Effector memory CD8-positive, alpha-beta T cell (primary cell): Measurements from ENCODE around the gene DALRD3.

Experiments used
- ATAC-seq: fragments of 150-1000 bp; cut with Tn5 transposase; replicated peaks from 2 replicates; pipeline ENCODE4 v1.10.0; 2021; ENCODE audit warnings: mild to moderate bottlenecking, moderate library complexity
- DNase-seq, 3 experiments: peaks; one replicate each; pipeline ENCODE4 v3.0.0; 2021
- H3K27ac Mint-ChIP-seq, 2 donors: one replicate each; pipeline ENCODE4 v1.8.0; 2022; ENCODE audit warnings: mild to moderate bottlenecking in 2 of 2, mixed read lengths in 2 of 2, moderate library complexity in 2 of 2
- H3K27me3 Mint-ChIP-seq, 2 donors: one replicate each; pipeline ENCODE4 v1.8.0; 2022; ENCODE audit warnings: mixed read lengths in 2 of 2
- H3K36me3 Mint-ChIP-seq: one replicate; pipeline ENCODE4 v1.8.0; 2022; ENCODE audit warnings: mild to moderate bottlenecking, moderate library complexity, mixed read lengths; ENCODE audit not compliant: insufficient read depth
- H3K4me1 Mint-ChIP-seq, 2 donors: one replicate each; pipeline ENCODE4 v1.8.0; 2022; ENCODE audit warnings: low read depth in 2 of 2, mixed read lengths in 2 of 2
- H3K4me3 Mint-ChIP-seq, 2 donors: one replicate each; pipeline ENCODE4 v1.8.0; 2022; ENCODE audit warnings: mild to moderate bottlenecking in 2 of 2, mixed read lengths in 2 of 2, moderate library complexity in 2 of 2
- H3K9me3 Mint-ChIP-seq, 2 donors: one replicate each; pipeline ENCODE4 v1.8.0; 2022; ENCODE audit warnings: mixed read lengths in 2 of 2

DALRD3 gene

DNA sequence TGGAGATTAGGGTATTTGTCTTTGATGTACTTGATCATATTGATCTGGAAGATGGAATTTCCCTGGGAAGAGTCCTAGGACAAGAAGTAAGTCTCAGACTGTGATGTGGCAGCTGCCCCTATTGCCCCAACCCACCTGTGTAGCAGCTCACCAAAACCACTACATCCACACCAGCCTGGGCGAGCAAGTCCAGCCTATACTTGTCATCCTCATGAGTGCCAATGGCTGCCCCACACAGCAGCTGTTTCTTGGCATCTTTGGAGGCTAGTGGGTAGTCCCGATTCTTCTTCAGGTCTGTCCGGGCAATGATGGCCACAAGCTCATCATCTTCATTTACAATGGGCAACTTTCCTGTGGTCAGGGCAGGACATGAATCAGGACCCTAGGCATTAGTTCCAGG lies 8.2 kb upstream of the DALRD3 start:
- ATAC-seq (no peak), DNase-seq (no peak)
- Mint-ChIP-seq H3K9me3 (no peaks in the 10 kb centered on the region), H3K27ac (peak overlapping the region in 1 of 2 donors; percentile 99), H3K27me3 (no peaks in the 10 kb centered on the region), H3K4me1 (peaks cover 34 to 36% of the 10 kb centered on the region in 2 donors), H3K36me3 (peaks cover 90% of the 10 kb centered on the region), H3K4me3 (no peak overlapping the region)

DNA sequence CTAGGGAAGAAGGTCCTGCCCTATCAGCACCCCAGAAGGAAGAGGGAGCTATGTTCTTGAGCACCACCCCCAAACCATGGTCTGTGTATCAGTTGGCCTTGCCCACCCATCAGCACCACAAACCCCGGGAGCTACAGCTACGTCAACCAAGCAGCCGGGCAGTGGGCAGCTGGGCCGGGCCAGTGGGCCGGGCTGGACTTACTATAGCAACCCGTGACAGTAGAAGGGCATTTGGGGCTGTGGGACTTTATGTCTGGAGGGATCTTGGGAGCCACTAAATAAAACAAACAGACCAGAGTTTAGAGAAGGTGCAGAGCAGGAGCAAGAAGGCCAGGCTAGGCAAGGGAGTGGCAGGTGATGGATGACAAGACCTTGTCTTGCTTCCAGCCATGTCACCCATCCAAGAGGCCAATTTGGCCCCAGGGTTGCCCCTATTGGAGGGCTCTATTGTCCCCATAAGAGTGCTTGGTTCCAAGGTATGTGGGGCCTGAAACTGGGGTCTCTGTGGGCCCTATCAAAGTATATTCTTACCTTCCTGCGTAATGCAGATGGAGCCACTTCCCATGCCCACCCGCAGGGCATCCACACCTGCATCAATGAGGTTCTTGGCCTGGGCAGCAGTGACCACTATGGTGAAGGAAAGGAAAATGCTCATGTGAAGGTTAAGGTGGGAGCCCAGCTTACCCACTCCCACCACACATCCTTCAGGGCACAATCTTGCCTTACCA lies 7.6 kb upstream of the DALRD3 start:
- H3K4me3 Mint-ChIP-seq, result no peak overlapping the region
- peaks cover 90% of the 10 kb centered on the region for H3K36me3 Mint-ChIP-seq
- no peaks in the 10 kb centered on the region for H3K9me3 Mint-ChIP-seq
- no peaks in the 10 kb centered on the region for H3K27me3 Mint-ChIP-seq
- no peak for ATAC-seq
- H3K27ac Mint-ChIP-seq, result peak overlapping the region; percentile 91 to 99
- peaks cover 36% of the 10 kb centered on the region in 2 donors for H3K4me1 Mint-ChIP-seq
- no peak for DNase-seq

DNA sequence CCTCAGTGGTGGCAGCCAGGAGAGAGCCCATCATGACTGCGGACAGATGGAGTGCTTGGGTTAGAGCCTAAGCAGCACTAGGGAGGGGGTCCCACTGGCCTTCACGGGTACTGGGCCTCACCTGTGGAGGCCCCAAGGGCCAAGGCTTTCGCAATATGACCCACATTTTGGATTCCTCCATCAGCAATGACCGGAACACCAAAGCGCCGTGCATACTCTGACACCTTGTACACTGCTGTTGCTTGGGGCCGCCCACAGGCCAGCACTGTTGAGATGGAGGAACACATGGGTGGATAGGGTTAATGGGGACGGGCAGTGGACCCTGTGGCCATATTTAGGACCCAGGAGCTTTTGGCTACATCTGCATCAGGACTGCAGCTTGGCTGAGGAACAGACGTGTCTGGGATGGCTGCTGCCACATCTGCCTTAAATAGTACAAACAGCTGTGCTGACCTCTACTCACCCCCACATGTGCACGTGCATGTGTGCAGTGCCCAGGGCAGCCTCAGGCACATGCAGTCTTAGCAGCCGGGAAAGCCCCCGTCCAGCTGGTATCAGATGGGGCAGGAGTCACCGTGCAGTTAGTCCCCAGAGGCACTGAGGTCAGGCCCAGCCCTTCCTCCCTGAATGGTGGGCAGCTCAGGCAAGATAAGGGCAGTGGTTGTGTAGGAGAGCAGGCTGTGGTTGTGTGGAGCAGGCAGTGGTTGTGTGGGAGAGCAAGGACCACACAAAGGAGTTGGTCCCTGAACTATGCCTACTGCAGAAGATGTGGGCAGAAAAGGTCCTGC lies 6.8 kb upstream of the DALRD3 start:
- ATAC-seq, result no peak
- H3K4me3 Mint-ChIP-seq, result no peak overlapping the region
- peak overlapping the region; percentile 91 to 99 for H3K27ac Mint-ChIP-seq
- no peaks in the 10 kb centered on the region for H3K9me3 Mint-ChIP-seq
- H3K36me3 Mint-ChIP-seq, result peaks cover 86% of the 10 kb centered on the region
- no peaks in the 10 kb centered on the region for H3K27me3 Mint-ChIP-seq
- peaks cover 38 to 41% of the 10 kb centered on the region in 2 donors for H3K4me1 Mint-ChIP-seq
- no peak for DNase-seq

DNA sequence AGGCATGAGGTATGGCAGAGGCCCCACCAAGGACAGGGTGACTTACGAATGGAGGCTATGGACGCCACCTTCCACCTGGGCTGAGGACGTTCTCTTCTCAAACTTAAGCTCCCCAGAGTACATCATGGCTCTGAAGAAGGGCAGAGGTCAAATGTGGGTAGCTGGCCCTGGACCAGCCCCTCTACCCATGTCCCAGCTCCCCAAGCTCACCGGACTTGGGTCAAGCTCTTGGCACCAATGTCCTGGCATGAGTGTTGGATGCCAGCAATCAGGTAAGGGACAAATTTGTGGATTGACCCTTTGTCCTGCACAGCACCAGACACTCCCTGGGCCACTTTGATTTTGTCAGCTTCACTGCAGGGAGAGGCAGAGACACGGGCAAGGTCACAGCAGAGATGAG lies 6.1 kb upstream of the DALRD3 start:
- no peak for ATAC-seq
- peaks cover 38 to 42% of the 10 kb centered on the region in 2 donors for H3K4me1 Mint-ChIP-seq

DNA sequence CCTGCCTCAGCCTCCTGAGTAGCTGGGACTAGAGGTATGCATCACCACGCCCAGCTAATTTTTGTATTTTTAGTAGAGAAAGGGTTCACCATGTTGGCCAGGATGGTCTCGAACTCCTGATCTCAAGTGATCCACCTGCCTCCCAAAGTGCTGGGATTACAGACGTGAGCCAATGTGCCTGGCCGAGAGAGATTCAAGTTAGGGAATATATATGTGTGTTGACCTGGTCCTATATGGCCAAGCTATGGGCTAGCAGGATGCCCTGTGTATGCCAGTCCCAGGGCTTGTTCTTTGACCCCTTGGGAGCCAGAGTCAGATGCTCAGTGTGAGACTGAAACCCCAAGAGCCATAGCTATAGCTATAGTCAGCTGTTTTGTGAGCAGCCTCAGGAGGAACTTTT lies 5.4 kb upstream of the DALRD3 start:
- DNase-seq, result no peak
- Mint-ChIP-seq H3K36me3 (peaks cover 76% of the 10 kb centered on the region), H3K4me1 (peaks cover 33 to 36% of the 10 kb centered on the region in 2 donors), H3K27ac (peak overlapping the region in 1 of 2 donors; percentile 69), H3K9me3 (no peaks in the 10 kb centered on the region), H3K27me3 (no peaks in the 10 kb centered on the region), H3K4me3 (peak overlapping the region; percentile 91 to 96)
- ATAC-seq, result no peak

More for the DNA sequence above, 6.1 kb upstream of the DALRD3 start:
- no peaks in the 10 kb centered on the region for H3K9me3 Mint-ChIP-seq
- no peak overlapping the region for H3K4me3 Mint-ChIP-seq
- no peak for DNase-seq
- peaks cover 83% of the 10 kb centered on the region for H3K36me3 Mint-ChIP-seq
- H3K27me3 Mint-ChIP-seq, result no peaks in the 10 kb centered on the region
- peak overlapping the region in 1 of 2 donors; percentile 99 for H3K27ac Mint-ChIP-seq

DNA sequence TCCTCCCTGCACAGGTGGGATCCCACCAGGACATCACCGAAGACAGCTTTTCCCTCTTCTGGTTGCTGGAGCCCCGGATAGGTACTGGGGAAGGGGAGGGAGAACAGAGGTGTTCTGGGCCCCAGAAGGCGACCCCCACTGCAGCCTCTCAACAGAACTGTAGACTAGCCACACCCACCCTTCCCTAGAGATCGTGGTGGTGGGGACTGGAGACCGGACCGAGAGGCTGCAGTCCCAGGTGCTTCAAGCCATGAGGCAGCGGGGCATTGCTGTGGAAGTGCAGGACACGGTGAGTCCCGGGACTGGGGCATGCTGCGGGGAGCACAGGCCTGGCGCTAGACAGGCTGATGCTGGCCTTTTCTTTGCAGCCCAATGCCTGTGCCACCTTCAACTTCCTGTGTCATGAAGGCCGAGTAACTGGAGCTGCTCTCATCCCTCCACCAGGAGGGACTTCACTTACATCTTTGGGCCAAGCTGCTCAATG lies 4.3 kb upstream of the DALRD3 start:
- peaks cover 27 to 32% of the 10 kb centered on the region in 2 donors for H3K4me1 Mint-ChIP-seq
- peaks cover 73% of the 10 kb centered on the region for H3K36me3 Mint-ChIP-seq

DNA sequence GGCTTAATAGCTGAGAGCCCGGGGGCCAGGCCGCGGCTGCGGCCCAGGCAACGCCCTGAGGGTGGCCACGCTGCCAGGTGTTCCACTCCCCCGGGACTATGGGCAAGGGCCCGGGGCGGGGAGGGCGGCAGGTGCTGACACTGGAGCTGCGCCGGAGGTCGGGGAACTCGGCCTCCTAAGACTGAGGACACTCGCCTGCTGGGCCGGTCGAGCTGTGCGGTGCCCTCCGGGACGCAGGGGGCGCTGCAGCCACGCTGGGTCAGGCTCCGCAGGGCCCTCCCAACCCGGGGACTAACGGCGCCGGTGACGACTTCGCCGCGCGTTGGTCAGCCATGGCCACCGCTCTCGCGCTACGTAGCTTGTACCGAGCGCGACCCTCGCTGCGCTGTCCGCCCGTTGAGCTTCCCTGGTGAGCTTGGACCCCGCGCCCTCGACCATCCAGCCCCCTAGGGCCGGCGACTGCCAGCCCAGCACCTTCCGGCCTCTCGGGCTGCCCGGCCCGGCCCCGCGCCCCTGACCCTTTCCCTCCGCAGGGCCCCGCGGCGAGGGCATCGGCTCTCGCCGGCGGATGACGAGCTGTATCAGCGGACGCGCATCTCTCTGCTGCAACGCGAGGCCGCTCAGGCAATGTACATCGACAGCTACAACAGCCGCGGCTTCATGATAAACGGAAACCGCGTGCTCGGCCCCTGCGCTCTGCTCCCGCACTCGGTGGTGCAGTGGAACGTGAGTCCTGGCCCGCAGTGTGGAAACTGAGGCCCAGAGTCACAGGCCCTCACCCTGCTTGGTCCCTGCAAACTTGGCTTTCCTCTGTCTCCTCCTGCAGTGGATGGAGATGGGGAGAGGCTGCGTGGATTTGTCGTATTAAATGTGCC lies 3.7 kb upstream of the DALRD3 start, which contains the start of gene NDUFAF3:
NDUFAF3 (plus strand) TSS at position 309 of the 875 bp plus-strand sequence; CDS start at position 333, 24 bp downstream.
- ATAC-seq, result peak; percentile 80

More for the DNA sequence above, 4.3 kb upstream of the DALRD3 start:
- H3K4me3 Mint-ChIP-seq, result peak overlapping the region; percentile 91 to 96
- no peaks in the 10 kb centered on the region for H3K27me3 Mint-ChIP-seq
- no peak for DNase-seq
- H3K27ac Mint-ChIP-seq, result peak overlapping the region; percentile 94 to 98
- ATAC-seq, result no peak
- no peaks in the 10 kb centered on the region for H3K9me3 Mint-ChIP-seq

DNA sequence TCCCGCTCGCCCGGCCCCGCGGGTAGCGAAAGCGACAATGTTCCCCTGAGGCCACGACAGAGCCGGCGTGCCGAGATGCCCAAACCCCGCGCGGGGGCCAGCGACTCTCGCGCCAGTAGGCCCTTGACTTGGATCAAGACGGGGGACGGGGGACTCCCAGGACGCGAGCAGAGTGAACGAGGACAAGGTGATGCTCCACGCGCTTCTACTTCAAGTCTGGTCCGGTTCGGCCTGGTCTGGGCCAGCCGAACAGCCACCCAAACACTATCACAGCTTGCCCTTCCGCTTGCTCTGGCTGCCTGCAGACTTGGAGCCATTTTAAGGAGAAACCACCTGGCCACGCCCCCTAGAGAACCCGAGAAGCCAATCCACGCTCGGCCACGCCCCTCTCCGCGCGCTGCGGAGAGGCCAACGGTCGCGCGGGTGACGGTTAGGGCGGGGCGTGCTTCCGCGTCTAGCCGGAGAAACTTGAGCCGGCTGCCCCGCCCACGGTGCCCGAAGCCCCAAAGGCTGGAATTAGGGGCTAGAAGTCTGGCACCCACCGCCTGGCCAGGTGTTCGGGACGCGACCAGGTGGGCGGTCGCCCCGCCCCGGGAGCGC lies 2.9 kb upstream of the DALRD3 start:
- peak; percentile 98 to 99 (median 98) for DNase-seq
- H3K4me1 Mint-ChIP-seq, result peaks cover 22 to 40% of the 10 kb centered on the region in 2 donors
- H3K27ac Mint-ChIP-seq, result peak overlapping the region; percentile 94 to 98
- peak; percentile 75 for ATAC-seq
- H3K4me3 Mint-ChIP-seq, result peak overlapping the region; percentile 91 to 96
- H3K27me3 Mint-ChIP-seq, result no peaks in the 10 kb centered on the region
- no peaks in the 10 kb centered on the region for H3K9me3 Mint-ChIP-seq
- peaks cover 60% of the 10 kb centered on the region for H3K36me3 Mint-ChIP-seq

More for the DNA sequence above, 3.7 kb upstream of the DALRD3 start, which contains the start of gene NDUFAF3:
- peak within 1 kb of the TSS; percentile 94 to 98 for H3K27ac Mint-ChIP-seq
- H3K27me3 Mint-ChIP-seq, result no peaks in the 10 kb centered on the region
- peaks cover 23 to 37% of the 10 kb centered on the region in 2 donors for H3K4me1 Mint-ChIP-seq
- H3K9me3 Mint-ChIP-seq, result no peaks in the 10 kb centered on the region
- peaks cover 67% of the 10 kb centered on the region for H3K36me3 Mint-ChIP-seq
- peak within 1 kb of the TSS; percentile 91 to 96 for H3K4me3 Mint-ChIP-seq
- DNase-seq, result peak; percentile 91 to 93 (median 91)

DNA sequence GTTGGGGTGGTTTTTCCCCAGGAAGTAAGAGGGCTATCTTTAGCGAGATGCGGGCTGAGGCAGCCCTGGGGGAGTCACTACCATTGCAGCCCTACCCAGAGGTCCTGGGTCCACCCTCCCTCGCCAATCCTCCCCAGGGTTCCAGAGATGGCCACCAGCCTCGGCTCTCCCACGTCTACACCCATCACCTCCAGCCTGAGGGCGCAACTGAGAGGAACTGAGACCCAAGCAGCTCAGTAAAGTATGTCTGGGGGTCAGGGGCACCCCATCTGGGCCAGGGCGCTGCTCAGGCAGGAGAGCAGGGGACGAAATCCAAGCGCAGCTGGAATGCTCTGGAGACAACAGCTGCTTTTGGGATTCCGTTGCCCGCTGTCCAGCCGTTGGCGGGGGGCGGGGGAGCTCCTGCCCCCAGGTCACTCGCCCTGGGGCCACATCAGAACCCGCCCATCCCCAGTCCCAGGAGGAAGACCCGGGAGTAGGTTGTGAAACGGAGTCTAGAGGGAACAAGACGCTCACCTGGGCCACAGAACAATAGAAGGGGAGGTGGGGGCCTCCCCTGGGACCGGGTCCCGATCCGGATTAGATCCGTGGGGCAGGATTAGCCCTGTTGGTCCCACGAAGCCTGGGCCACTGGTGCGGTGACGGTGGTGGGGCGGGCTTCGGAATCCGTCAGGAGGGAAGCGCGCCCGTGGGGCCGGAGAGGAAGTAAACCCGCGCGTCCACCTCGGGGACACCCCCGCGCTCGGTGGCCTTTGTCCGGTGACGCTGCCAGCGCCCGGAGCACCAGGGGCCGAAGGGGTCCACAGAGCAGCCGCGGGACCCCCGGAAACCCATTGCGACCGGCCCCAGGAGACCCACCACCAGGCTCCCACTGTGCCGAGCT lies 2.2 kb upstream of the DALRD3 start:
- peak overlapping the region; percentile 94 to 98 for H3K27ac Mint-ChIP-seq
- peaks cover 53% of the 10 kb centered on the region for H3K36me3 Mint-ChIP-seq
- no peaks in the 10 kb centered on the region for H3K27me3 Mint-ChIP-seq
- no peaks in the 10 kb centered on the region for H3K9me3 Mint-ChIP-seq
- DNase-seq (no peak), ATAC-seq (no peak)
- peaks cover 19 to 37% of the 10 kb centered on the region in 2 donors for H3K4me1 Mint-ChIP-seq
- H3K4me3 Mint-ChIP-seq, result peak overlapping the region; percentile 91 to 96

DNA sequence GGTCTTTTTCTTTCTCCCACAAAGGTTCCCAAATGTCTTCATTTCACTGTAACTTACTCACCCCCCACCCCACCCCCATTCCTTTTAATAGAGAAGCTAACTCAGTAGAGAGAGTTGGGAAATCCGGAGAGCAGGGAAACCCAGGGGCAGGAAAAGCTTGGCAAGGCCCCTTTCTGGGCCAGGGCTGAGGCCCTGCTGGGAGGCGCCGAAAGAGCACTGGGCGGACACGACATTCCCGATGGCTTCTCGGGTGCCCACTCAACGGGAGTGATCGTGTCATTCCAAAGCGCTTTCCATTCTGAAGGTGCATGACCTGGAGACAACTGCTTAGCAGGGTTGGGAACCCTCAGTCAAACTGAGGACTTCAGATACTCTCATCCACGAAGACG lies 1.6 kb upstream of the DALRD3 start:
- Mint-ChIP-seq H3K27me3 (no peaks in the 10 kb centered on the region), H3K4me3 (peak overlapping the region; percentile 91 to 96), H3K9me3 (no peaks in the 10 kb centered on the region), H3K4me1 (peaks cover 14 to 38% of the 10 kb centered on the region in 2 donors), H3K36me3 (peaks cover 53% of the 10 kb centered on the region), H3K27ac (peak overlapping the region; percentile 94 to 98)
- DNase-seq (no peak), ATAC-seq (no peak)

DNA sequence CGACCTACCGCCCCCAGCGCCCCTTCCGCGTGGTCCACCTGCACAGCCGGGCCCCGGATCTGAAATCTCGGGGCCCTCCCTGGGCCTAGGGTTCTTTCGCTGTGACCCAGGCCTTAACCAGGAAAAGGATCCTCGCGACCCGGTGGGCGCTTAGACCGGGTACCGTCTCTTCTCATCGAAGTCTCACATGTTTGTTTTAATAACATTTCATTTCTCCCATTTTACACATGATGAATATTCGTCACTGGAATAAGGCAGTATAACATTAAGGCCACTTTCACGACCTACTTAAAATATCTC lies 277 bp upstream of the DALRD3 start:
- Mint-ChIP-seq H3K27ac (peak overlapping the region; percentile 76 to 83), H3K4me1 (peaks cover 14 to 43% of the 10 kb centered on the region in 2 donors), H3K27me3 (no peaks in the 10 kb centered on the region), H3K36me3 (peaks cover 50% of the 10 kb centered on the region), H3K9me3 (no peaks in the 10 kb centered on the region), H3K4me3 (peak overlapping the region; percentile 86 to 91)
- DNase-seq (no peak), ATAC-seq (no peak)
